HG03045 (cell line): Measurements from ENCODE around the gene TLL2.

ENCODE experiments used
- ATAC-seq: cut with Tn5 transposase; IDR thresholded peaks from one replicate; pipeline ENCODE4 v1.9.1; 2021; ENCODE audit warnings: mild to moderate bottlenecking, moderate library complexity; ENCODE audit not compliant: unreplicated experiment

The TLL2 gene

GRCh38 chr10:96367470-96367869 is 146.3 kb downstream of the TLL2 start:
- no peak for ATAC-seq

- ATAC-seq, result no peak
Measured at GRCh38 chr10:96366508-96366907, 147.2 kb downstream of the TLL2 start.

GRCh38 chr10:96365571-96365970 is 148.2 kb downstream of the TLL2 start:
- ATAC-seq, result no peak

GRCh38 chr10:96360766-96361165 is 153.0 kb downstream of the TLL2 start:
- ATAC-seq, result no peak

DNA sequence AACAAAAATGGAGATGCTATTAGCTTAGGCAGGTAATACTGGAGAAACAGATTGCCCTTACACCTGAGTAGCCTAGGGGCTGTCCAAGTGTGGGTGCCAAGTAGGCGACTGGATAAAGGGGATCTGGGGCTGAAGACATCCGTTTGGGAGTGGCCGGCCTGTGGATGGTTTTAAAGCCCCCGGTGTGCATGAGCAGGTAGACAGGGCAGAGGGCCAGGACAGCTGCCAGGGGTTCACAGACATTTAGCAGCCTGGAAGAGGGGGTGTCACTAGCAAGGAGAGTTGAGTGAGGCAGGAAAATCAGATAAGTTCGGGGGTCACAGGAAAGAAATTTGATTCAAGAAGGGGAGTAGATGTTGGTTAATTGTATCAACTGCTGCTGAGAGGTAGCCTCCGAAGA is 153.4 kb downstream of the TLL2 start:
- ATAC-seq, result no peak

DNA sequence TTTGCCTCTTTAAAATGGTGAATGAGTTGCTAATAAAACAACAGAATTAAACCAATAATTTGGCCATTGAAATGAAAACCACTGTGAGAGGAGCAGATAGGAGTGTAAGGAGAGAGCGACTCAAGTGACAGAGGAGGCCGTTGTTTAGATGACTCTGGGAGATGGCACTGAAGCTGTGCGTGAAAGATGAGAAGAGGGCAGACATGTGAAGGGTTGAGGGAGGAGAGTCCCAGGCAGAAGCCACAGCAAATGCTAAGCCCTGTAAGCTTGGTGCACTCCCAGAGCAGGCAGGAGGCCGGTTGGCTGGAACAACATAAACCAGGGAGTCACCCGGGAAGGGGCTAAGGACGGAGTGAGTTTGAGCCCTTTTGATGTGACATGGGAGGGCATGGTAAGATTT is 154.1 kb downstream of the TLL2 start:
- no peak for ATAC-seq

- ATAC-seq, result no peak
Measured at GRCh38 chr10:96358851-96359540, 154.7 kb downstream of the TLL2 start, which contains the start of gene OPALIN. Gene OPALIN, minus strand, starts transcription at chr10:96359002. Its CDS starts 106 bp downstream, at chr10:96358896.

GRCh38 chr10:96357038-96357620 is 156.6 kb downstream of the TLL2 start:
- no peak for ATAC-seq

- ATAC-seq, result no peak
Measured at GRCh38 chr10:96352582-96352981, 161.1 kb downstream of the TLL2 start.

GRCh38 chr10:96352027-96352426 is 161.7 kb downstream of the TLL2 start:
- ATAC-seq, result no peak

DNA sequence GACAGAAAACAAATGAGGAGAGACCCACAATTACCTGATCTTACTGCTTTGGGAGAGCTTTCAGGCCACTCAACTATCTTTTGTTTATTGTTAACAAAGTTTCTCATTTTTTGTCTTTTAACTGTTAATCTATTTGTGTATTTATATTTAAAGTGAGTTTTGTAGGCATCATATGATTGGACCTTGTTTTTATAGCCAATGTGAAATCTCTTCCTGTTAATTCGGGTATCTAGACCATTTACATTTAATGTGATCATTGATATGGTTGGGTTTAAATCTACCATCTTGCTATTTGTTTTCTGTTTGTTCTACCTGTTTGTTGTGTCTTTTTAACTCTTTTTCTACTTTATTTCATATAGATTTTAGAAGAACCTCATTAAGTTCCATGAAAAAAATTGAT is 167.4 kb downstream of the TLL2 start:
- no peak for ATAC-seq

GRCh38 chr10:96345222-96345621 is 168.5 kb downstream of the TLL2 start:
- no peak for ATAC-seq

GRCh38 chr10:96344178-96344577 is 169.5 kb downstream of the TLL2 start:
- ATAC-seq, result no peak

GRCh38 chr10:96342402-96342801 is 171.3 kb downstream of the TLL2 start:
- ATAC-seq, result no peak

DNA sequence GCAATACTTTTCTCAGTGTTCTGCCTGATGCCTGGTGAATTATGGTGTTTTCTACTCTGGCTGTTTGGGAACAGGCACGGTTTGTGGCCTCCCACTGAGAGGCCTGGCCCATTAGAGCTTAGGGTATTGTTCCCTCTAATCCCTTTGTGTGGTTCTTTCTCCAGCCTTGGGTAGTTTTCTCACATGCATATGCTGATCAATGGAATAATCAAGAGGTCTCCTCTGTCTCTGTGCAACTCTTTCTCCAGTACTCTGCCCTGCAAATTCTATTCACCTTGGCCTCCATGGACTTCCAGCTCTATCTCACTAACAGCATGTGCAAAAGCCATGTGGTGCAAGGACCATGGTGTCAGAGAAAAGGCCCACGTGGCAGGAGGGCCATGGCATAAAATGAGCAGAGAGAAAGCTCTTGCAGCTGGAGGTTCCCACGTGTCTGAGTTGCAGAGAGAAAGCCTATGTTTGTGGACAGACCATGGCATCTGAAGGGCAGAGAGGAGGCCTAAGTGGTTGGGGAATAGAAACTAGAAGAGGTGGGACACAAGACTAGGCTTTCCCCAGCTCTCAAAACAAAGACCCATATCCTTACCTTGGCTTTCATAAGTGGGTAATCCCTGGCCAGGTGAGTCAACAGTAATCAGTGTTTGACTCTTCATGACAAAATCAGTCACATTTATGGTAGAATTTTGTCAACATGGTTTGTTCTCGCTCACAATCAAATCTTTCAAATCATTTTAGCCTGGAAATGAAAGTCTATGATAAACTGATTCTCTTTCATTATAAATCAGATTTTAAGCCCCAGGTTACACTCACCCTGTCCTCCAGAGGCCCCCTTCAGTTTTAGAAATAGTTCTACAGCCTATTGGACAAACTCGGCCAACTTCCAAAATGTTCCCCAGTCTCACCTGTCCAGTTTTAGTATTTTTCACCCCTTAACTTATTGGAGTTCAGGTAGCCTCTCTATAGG is 172.2 kb downstream of the TLL2 start:
- peak; percentile 44 for ATAC-seq

DNA sequence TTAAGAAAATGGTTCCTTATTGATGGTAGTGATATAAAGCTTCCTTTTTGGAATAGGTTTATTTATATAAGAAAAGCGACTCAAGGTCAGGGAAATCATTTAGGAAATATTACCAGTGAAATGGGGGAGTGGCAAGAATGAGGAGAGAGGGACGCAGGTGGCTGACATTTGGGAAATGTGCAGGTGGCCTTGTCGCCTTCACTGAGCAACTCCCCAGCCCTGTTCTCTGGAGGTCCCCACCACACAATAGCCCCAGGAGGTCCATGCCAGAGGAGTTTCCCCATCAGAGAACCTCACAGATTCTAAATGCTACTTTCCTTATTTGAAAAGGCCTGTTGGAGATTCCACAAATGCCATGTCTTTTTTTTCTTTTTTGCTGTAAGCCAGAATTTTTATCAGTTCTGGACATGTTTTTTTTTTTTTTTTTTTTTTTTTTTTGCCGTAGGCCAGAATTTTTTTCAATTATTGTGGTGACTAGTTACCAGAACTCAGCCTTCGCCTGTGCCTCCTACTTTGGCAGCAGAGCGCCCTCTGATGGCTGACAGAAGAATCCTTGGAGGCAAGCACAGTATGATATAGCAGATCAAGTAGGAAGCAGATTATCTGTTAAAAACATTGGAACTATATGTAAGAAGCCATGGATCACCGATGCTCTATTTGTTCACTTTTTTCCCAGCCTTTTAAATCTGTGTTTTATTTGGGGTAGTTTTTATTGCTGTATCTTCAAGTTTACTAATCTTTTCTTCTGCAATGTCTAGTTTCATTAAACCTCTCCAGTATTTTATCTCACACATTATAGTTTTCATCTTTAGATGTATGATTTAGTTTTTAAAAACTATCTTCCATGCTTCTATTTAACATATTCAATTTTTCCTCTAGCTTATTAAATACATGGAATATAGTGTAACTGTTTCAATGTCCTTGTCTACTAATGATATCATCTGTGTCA is 173.5 kb downstream of the TLL2 start:
- ATAC-seq, result peak; percentile 50

GRCh38 chr10:96339383-96339782 is 174.3 kb downstream of the TLL2 start:
- no peak for ATAC-seq

- ATAC-seq, result no peak
Measured at GRCh38 chr10:96338279-96338925, 175.3 kb downstream of the TLL2 start.

DNA sequence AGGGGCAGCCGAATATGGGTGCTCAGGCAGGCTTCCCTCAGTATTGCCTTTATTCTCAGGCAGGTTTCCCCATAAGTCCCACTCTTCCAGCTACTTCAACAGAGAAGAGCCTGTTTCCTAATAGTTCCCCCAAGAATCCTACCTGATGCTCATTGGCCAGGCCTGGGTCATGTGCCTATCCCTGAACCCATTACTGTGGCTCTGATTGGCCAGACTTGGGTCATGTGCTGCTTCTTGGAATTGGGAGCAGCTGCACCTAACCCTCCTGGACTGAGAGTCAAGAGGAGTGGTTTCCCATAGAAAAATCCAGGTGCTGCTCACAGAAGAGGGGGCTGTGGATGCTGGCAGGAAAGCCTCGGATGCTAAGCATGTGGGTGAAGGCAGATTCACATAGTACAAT is 176.6 kb downstream of the TLL2 start:
- ATAC-seq, result no peak
